Astrocyte (in vitro differentiated cells and primary cell): ENCODE measurements around the gene EEF2K. TPM values are rescaled to one million over a fixed set of nuclear protein-coding genes. Genes with fewer than 3 reads are reported as not detected.

Source experiments
- DNase-seq: peaks from one replicate; pipeline ENCODE4 v3.0.0-alpha.2; 2010; ENCODE audit warnings: low read depth
- FAIRE-seq: peaks from 2 replicates; lab custom pipeline; 2011; peaks lifted over from hg19 to GRCh38; lab: Jason Lieb, UNC
- H2AFZ ChIP-seq: 2 replicates; pipeline ENCODE4 v1.6.0; 2012; ENCODE audit warnings: low read depth, low read length, inconsistent platforms
- H3K27ac ChIP-seq: 2 replicates; pipeline ENCODE4 v1.5.1; 2011; ENCODE audit warnings: low read depth, low read length, inconsistent platforms
- H3K27me3 ChIP-seq: 2 replicates; pipeline ENCODE4 v1.6.0; 2011; ENCODE audit warnings: low read length, inconsistent platforms; ENCODE audit not compliant: insufficient read depth
- H3K36me3 ChIP-seq: 2 replicates; pipeline ENCODE4 v1.5.1; 2011; ENCODE audit warnings: low read length, inconsistent platforms; ENCODE audit not compliant: insufficient read depth
- H3K4me1 ChIP-seq: 2 replicates; pipeline ENCODE4 v1.5.1; 2011; ENCODE audit warnings: low read length, inconsistent platforms; ENCODE audit not compliant: insufficient read depth
- H3K4me2 ChIP-seq: 2 replicates; pipeline ENCODE4 v1.6.0; 2012; ENCODE audit warnings: low read length, inconsistent platforms
- H3K4me3 ChIP-seq: 2 replicates; pipeline ENCODE4 v1.5.1; 2011; ENCODE audit warnings: low read depth, mild to moderate bottlenecking, low read length, inconsistent platforms; ENCODE audit not compliant: insufficient read depth
- H3K79me2 ChIP-seq: 2 replicates; pipeline ENCODE4 v1.6.0; 2012; ENCODE audit warnings: mild to moderate bottlenecking, low read length, inconsistent platforms; ENCODE audit not compliant: insufficient read depth
- H3K9ac ChIP-seq: 2 replicates; pipeline ENCODE4 v1.6.0; 2012; ENCODE audit warnings: mild to moderate bottlenecking, low read length, inconsistent platforms
- H3K9me3 ChIP-seq: 2 replicates; pipeline ENCODE4 v1.5.1; 2012; ENCODE audit warnings: low read depth, mild to moderate bottlenecking, low read length, inconsistent platforms; ENCODE audit not compliant: insufficient read depth
- H4K20me1 ChIP-seq: 2 replicates; pipeline ENCODE4 v1.6.0; 2012; ENCODE audit warnings: low read length, inconsistent platforms; ENCODE audit not compliant: insufficient read depth
- H3K27ac Mint-ChIP-seq: one replicate; pipeline ENCODE4 v1.8.0; 2021; ENCODE audit warnings: mild to moderate bottlenecking, mixed read lengths; ENCODE audit not compliant: unreplicated experiment
- H3K27me3 Mint-ChIP-seq: one replicate; pipeline ENCODE4 v1.8.0; 2021; ENCODE audit warnings: low read depth, mixed read lengths; ENCODE audit not compliant: unreplicated experiment
- H3K36me3 Mint-ChIP-seq: one replicate; pipeline ENCODE4 v1.8.0; 2021; ENCODE audit warnings: low read depth, mixed read lengths; ENCODE audit not compliant: unreplicated experiment
- H3K4me1 Mint-ChIP-seq: one replicate; pipeline ENCODE4 v1.8.0; 2021; ENCODE audit warnings: low read depth, mixed read lengths; ENCODE audit not compliant: unreplicated experiment
- H3K4me3 Mint-ChIP-seq: one replicate; pipeline ENCODE4 v1.8.0; 2021; ENCODE audit warnings: mild to moderate bottlenecking, moderate library complexity, mixed read lengths; ENCODE audit not compliant: unreplicated experiment
- H3K9me3 Mint-ChIP-seq: one replicate; pipeline ENCODE4 v1.8.0; 2021; ENCODE audit warnings: mild to moderate bottlenecking, mixed read lengths; ENCODE audit not compliant: unreplicated experiment
- CTCF ChIP-seq: IDR thresholded peaks from 2 replicates; pipeline ENCODE4 v1.5.1; 2011; ENCODE audit warnings: low read depth, mild to moderate bottlenecking, inconsistent platforms, low read length, moderate library complexity; ENCODE audit not compliant: insufficient read depth
- EZH2 ChIP-seq: IDR thresholded peaks from 2 replicates; pipeline ENCODE4 v1.6.1; 2012; ENCODE audit warnings: mild to moderate bottlenecking, low read length, inconsistent platforms; ENCODE audit not compliant: insufficient read depth
- total RNA-seq: library from RNA; stranded (reverse); gene quantifications from 2 replicates; pipeline ENCODE4 v1.2.1, GENCODE V29; 2021

Gene EEF2K
- total RNA-seq, 1 donor from 2014 or later: 20.9 TPM

DNA sequence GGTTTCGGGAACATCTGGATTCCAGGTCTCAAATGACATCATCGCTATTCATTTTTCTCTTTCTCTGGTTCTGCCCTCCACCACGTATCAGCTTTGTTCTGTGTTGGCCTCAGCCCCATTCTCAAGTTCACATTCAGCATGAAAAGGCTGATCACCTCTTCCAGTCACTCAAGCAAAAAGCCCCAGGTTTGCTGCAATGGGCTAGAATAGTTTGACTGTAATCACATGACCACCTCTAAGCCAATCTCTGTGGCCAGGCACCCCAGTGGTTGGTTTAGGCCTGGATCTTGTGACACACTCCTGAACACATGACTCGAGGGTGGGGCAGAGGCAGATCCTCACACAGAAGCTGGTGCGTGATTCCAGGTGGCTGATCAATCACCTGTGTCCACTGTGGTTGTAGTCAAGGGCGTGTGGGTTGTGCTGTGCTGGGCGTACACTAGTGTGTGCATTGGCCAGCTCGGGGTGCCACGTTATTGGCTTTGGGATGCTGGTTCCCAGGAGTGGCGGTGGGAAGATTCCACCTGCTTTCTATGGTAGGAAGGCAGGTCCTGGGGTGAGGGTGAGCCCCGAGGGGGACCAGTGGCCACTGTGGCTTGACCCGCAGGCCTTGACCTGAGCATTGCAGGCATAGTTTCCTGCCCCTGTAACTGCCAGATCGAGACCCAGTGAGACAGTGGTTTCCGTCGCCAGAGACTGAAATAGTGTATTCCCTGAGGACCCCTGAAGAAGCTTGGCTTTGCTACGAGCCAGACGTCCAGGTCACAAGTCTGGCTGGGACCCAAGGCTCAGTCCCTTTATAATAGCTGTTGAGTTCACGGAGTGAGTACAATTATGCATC lies 12.0 kb downstream of the EEF2K start:
- peaks cover 57% of the 10 kb centered on the region for H3K79me2 ChIP-seq
- peaks cover 80% of the 10 kb centered on the region for H4K20me1 ChIP-seq
- no peak overlapping the region for H3K9ac ChIP-seq
- peaks cover 9% of the 10 kb centered on the region for H3K4me1 ChIP-seq
- DNase-seq (no peak), FAIRE-seq (no peak)
- H3K27ac Mint-ChIP-seq: no peak overlapping the region
- H3K27me3 Mint-ChIP-seq: no peaks in the 10 kb centered on the region
- peaks cover 2% of the 10 kb centered on the region for H3K9me3 Mint-ChIP-seq
- H3K4me3 ChIP-seq: no peak overlapping the region
- peaks cover 17% of the 10 kb centered on the region for H3K36me3 Mint-ChIP-seq
- H3K4me1 Mint-ChIP-seq: no peaks in the 10 kb centered on the region
- H3K4me3 Mint-ChIP-seq: no peak overlapping the region
- H3K4me2 ChIP-seq: no peak overlapping the region
- no peaks in the 10 kb centered on the region for H3K27me3 ChIP-seq
- no peak overlapping the region for H3K27ac ChIP-seq
- H2AFZ ChIP-seq: no peak overlapping the region
- H3K9me3 ChIP-seq: no peaks in the 10 kb centered on the region
- TF ChIP-seq CTCF (no peak), EZH2 (no peak)
- H3K36me3 ChIP-seq: no peaks in the 10 kb centered on the region

GRCh38 chr16:22219389-22220068 lies 13.5 kb downstream of the EEF2K start:
- Histone ChIP-seq H3K4me1 (peaks cover 9% of the 10 kb centered on the region), H3K27ac (no peak overlapping the region), H3K36me3 (no peaks in the 10 kb centered on the region), H3K27me3 (no peaks in the 10 kb centered on the region), H3K4me3 (no peak overlapping the region), H3K9me3 (no peaks in the 10 kb centered on the region), H4K20me1 (peaks cover 80% of the 10 kb centered on the region), H3K4me2 (no peak overlapping the region), H2AFZ (no peak overlapping the region), H3K79me2 (peaks cover 48% of the 10 kb centered on the region), H3K9ac (no peak overlapping the region)
- Mint-ChIP-seq H3K4me3 (no peak overlapping the region), H3K9me3 (no peaks in the 10 kb centered on the region), H3K4me1 (no peaks in the 10 kb centered on the region), H3K27ac (no peak overlapping the region), H3K27me3 (no peaks in the 10 kb centered on the region), H3K36me3 (peaks cover 11% of the 10 kb centered on the region)
- TF ChIP-seq CTCF: no peak
- no peak for TF ChIP-seq EZH2
- FAIRE-seq (no peak), DNase-seq (no peak)
